GM12864 (cell line): ENCODE measurements around the gene CHMP3.

Experiments
- DNase-seq: peaks from one replicate; pipeline ENCODE4 v3.0.0-alpha.2; 2011; ENCODE audit warnings: low read depth
- H3K4me3 ChIP-seq: 2 replicates; pipeline ENCODE4 v1.5.1; 2011; ENCODE audit warnings: mild to moderate bottlenecking, low read depth, low read length, control low read depth
- TF ChIP-seq, protein P1 (sequence below): IDR thresholded peaks from 2 replicates; pipeline ENCODE4 v1.5.1; 2011; ENCODE audit warnings: low read depth, mild to moderate bottlenecking, moderate library complexity, low read length, control low read depth, inconsistent platforms; ENCODE audit errors: missing control alignments

Gene CHMP3

DNA sequence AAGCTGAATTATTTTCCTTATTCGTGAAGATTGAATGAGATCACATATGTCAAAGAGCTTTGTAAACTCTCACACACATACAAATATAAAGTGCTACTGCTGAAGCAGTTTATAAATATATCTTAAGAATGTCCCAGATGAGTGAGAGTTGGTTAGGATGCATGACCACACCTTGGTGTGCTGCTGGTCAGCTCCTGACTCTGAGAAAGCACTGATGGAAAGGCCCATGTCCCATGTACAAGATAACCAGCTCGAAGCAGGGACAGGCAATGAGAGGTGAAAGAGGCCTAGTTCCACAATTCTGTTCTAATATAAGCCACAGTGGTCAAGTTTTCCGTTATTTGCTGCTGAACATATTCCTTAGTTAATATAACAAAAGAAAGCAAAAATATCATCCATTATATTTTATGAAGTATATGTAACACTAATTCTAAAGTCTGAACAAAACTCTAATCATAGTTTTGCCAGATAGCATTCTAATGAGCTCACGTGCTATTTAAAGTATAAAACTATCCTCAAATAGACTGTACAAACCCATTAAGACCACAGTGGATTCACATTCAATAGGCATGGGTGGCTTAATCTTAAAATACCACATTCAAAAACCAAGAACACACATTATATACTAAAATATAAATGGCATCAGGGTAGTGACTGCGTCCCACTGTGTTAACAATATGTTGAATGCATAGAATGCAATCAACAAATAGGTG is 49.1 kb downstream of the CHMP3 start:
- TF ChIP-seq, protein P1, sequence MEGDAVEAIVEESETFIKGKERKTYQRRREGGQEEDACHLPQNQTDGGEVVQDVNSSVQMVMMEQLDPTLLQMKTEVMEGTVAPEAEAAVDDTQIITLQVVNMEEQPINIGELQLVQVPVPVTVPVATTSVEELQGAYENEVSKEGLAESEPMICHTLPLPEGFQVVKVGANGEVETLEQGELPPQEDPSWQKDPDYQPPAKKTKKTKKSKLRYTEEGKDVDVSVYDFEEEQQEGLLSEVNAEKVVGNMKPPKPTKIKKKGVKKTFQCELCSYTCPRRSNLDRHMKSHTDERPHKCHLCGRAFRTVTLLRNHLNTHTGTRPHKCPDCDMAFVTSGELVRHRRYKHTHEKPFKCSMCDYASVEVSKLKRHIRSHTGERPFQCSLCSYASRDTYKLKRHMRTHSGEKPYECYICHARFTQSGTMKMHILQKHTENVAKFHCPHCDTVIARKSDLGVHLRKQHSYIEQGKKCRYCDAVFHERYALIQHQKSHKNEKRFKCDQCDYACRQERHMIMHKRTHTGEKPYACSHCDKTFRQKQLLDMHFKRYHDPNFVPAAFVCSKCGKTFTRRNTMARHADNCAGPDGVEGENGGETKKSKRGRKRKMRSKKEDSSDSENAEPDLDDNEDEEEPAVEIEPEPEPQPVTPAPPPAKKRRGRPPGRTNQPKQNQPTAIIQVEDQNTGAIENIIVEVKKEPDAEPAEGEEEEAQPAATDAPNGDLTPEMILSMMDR: no peak
- no peak overlapping the region for H3K4me3 ChIP-seq
- no peak for DNase-seq

DNA sequence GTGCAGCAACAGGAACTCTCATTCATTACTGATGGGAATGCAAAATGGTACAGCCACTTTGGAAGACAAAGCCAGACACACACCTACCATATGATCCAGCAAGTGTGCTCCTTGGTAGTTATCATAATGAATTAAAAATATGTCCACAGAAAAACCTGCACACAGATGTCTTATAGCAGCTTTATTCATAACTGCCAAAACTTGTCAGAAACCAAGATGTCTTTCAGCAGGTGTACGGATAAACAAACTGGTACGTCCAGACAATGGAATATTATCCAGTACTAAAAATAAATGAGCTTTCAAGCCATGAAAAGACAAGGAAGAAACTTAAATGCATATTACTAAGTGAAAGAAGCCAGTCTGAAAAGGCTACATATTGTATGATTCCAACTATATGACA is 50.4 kb downstream of the CHMP3 start:
- DNase-seq: no peak
- TF ChIP-seq, protein P1: no peak
- no peak overlapping the region for H3K4me3 ChIP-seq

DNA sequence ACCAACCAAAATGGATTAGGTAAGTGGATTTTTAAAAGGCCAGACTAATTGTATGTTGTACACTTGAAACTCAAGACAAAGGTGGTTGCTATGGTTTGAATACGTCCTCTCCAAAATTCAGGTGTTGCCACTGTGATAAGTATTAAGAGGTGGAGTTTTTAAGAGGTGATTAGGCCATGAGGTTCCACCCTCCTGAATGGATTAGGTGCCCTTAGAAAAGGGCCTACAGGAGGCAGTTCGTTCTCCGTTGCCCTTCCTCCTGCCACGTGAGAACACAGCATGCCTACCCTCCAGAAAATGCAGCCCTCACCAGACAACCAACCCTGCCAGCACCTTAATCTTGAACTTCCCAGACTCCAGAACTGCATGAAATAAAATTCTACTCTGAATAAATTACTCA is 51.2 kb downstream of the CHMP3 start:
- TF ChIP-seq, protein P1: no peak
- H3K4me3 ChIP-seq: no peak overlapping the region
- no peak for DNase-seq

DNA sequence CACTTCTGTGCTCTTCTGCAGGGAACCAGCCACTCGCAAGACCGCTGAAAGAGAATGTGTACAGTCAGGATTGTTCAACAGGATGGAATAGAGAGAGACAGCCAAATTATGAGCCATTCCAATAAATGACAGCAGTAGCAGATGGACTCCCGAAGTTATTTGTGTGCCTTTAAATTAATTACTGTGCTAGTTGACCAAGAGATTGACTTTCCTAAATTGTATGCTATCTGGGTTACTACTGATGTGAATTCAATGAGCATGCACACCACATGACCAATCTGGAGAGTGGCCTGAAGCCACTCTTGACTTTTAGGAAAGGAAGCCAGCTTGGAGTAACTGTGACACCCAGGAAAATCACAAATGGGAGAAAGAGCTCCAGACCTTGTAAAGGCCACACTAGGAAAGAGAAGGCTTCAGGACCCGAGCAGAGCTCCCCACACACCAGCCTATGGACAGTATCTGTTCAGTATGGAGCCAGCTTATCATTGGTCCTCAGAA is 52.8 kb downstream of the CHMP3 start:
- H3K4me3 ChIP-seq: no peak overlapping the region
- TF ChIP-seq, protein P1: no peak

DNA sequence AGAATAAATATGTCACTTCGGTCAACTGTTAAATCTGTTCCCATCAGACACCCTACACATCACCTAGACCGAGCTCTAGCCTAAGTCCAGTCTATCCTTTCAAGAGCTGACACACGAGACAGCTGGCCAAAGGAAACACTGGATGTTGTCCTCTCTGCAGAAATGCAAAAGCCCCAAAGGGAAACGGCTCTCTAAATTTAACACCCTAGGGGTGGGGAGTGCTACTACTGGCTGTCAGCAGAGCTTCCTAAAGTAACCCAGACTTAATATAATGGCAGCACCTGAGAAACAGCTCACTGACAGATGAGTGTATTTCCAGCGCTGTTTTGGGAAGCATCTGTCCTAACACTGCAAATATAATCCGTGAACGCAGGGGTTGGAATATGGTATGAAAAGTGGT is 55.6 kb downstream of the CHMP3 start:
- no peak for DNase-seq
- H3K4me3 ChIP-seq: no peak overlapping the region
- TF ChIP-seq, protein P1: no peak

More for the DNA sequence above, 52.8 kb downstream of the CHMP3 start:
- no peak for DNase-seq

DNA sequence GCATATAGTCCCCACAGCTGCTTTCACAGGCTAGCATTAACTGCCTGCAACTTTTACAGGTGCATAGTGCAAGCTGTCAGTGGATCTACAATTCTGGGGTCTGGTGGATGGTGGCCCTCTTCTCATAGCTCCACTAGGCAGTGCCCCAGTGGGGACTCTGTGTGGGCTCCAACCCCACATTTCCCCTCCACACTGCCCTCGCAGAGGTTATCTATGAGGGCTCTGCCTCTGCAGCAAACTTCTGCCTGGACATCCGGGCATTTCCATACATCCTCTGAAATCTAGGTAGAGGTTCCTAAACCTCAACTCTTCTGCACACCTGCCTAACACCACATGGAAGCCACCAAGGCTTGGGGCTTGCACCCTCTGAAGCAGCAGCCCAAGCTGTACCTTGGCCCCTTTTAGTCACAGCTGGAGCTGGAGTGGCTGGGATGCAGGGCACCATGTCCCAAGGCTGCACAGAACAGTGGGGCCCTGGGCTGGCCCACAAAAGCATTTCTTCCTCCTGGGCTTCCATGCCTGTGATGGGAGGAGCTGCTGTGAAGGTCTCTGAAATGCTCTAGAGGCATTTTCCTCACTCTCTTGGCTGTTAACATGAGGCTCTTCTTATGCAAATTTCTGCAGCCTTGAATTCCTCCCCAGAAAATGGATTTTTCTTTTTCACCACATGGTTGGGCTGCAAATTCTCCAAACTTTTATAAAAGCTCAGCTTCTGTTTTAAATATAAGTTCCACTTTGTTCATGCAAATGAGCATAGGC is 62.7 kb downstream of the CHMP3 start:
- TF ChIP-seq, protein P1: no peak
- H3K4me3 ChIP-seq: no peak overlapping the region
- no peak for DNase-seq
